MM.1S (cell line): ENCODE measurements around the gene LPCAT2.

Experiments
- CTCF ChIP-seq: fragments of 300-600 bp; sonication (generic); IDR thresholded peaks from 2 replicates; pipeline ENCODE4 v1.5.1; 2016; ENCODE audit warnings: antibody characterized with exemption, low read length, mixed read lengths
- EZH2 ChIP-seq: fragments of 300-600 bp; sonication (generic); optimal IDR thresholded peaks from 2 replicates; pipeline ENCODE3; 2017; ENCODE audit warnings: low read depth, mild to moderate bottlenecking, antibody characterized with exemption, low read length, mixed read lengths
- EZH2phosphoT487 ChIP-seq: fragments of 300-600 bp; sonication (generic); IDR thresholded peaks from 2 replicates; pipeline ENCODE4 v1.6.1; 2018; ENCODE audit warnings: antibody characterized with exemption, low read length

GRCh38 chr16:55499281-55499680 lies 9.6 kb upstream of the LPCAT2 start:
- TF ChIP-seq CTCF (no peak), EZH2phosphoT487 (no peak), EZH2 (no peak)
